IMR-90 (cell line): ENCODE data around the gene ST6GALNAC3. TPM values are rescaled to one million over a fixed set of nuclear protein-coding genes. Genes with fewer than 3 reads are reported as not detected.

Experiments used
- ATAC-seq: fragments of 200-7000 bp; cut with Tn5 transposase; 2 replicates; pipeline ENCODE4 v1.9.1; 2020; ENCODE audit warnings: low read depth, mild to moderate bottlenecking, moderate library complexity
- BruUV-seq: library from RNA; stranded (reverse); fragments of 400-500 nt; replicated peaks from 2 replicates; lab custom pipeline; 2021; lab: Mats Ljungman, UMichigan
- CTCF ChIA-PET: fragments of 300-600 bp; formaldehyde crosslinking; extraction: SDS; loops from one replicate; lab custom pipeline; 2021; ENCODE audit warnings: antibody characterized with exemption; lab: Yijun Ruan, JAX
- POLR2A ChIA-PET: fragments of 300-600 bp; sonication (Branson Sonifier 250); formaldehyde crosslinking; loops from one replicate; lab custom pipeline; 2022; ENCODE audit warnings: antibody characterized with exemption; ENCODE audit not compliant: unreplicated experiment; lab: Charles Lee
- DNase-seq: peaks from one replicate; pipeline ENCODE4 v3.0.0; 2013
- H2AFZ ChIP-seq: replicated peaks from 2 replicates; pipeline ENCODE3; 2013; ENCODE audit warnings: low read length, mild to moderate bottlenecking; ENCODE audit not compliant: poor library complexity
- H2AK5ac ChIP-seq: 2 replicates; pipeline ENCODE4 v1.6.1; 2013; ENCODE audit warnings: low read depth, low read length, inconsistent platforms
- H2AK9ac ChIP-seq: replicated peaks from 2 replicates; pipeline ENCODE3; 2013; ENCODE audit warnings: mild to moderate bottlenecking, low read depth, low read length, moderate library complexity; ENCODE audit not compliant: poor library complexity
- H2BK120ac ChIP-seq: 2 replicates; pipeline ENCODE4 v1.6.1; 2013; ENCODE audit warnings: low read depth, low read length, inconsistent platforms
- H2BK15ac ChIP-seq: 3 replicates; pipeline ENCODE4 v1.6.1; 2013; ENCODE audit warnings: low read depth, low read length, inconsistent platforms
- H2BK20ac ChIP-seq: 2 replicates; pipeline ENCODE4 v1.6.1; 2013; ENCODE audit warnings: low read depth, mild to moderate bottlenecking, inconsistent platforms, low read length, moderate library complexity
- H2BK5ac ChIP-seq: 2 replicates; pipeline ENCODE4 v1.6.1; 2013; ENCODE audit warnings: mild to moderate bottlenecking, low read depth, low read length, inconsistent platforms; ENCODE audit not compliant: poor library complexity, severe bottlenecking
- H3K14ac ChIP-seq: replicated peaks from 2 replicates; pipeline ENCODE4 v1.6.1; 2013; ENCODE audit warnings: low read depth, low read length, inconsistent platforms
- H3K18ac ChIP-seq: 2 replicates; pipeline ENCODE4 v1.6.1; 2013; ENCODE audit warnings: low read depth, low read length, control low read depth
- H3K23ac ChIP-seq: 2 replicates; pipeline ENCODE4 v1.6.1; 2013; ENCODE audit warnings: low read depth, low read length, inconsistent platforms
- H3K27ac ChIP-seq: 2 replicates; pipeline ENCODE4 v1.5.1; 2013; ENCODE audit warnings: mild to moderate bottlenecking, control low read depth, low read length; ENCODE audit not compliant: insufficient read depth
- H3K27me3 ChIP-seq: 2 replicates; pipeline ENCODE4 v1.6.1; 2013; ENCODE audit warnings: low read length; ENCODE audit not compliant: control insufficient read depth, insufficient read depth
- H3K36me3 ChIP-seq: 2 replicates; pipeline ENCODE4 v1.6.1; 2013; ENCODE audit warnings: low read length, mixed read lengths; ENCODE audit not compliant: control insufficient read depth, insufficient read depth
- H3K4ac ChIP-seq: 2 replicates; pipeline ENCODE4 v1.6.1; 2013; ENCODE audit warnings: low read depth, low read length, inconsistent platforms
- H3K4me1 ChIP-seq: 2 replicates; pipeline ENCODE4 v1.6.1; 2013; ENCODE audit warnings: low read length, mixed read lengths; ENCODE audit not compliant: control insufficient read depth, insufficient read depth
- H3K4me2 ChIP-seq: 2 replicates; pipeline ENCODE4 v1.6.1; 2013; ENCODE audit warnings: low read depth, mild to moderate bottlenecking, control low read depth, low read length, moderate library complexity
- H3K4me3 ChIP-seq: 2 replicates; pipeline ENCODE4 v1.5.1; 2013; ENCODE audit warnings: low read depth, mild to moderate bottlenecking, control low read depth, low read length, moderate library complexity; ENCODE audit not compliant: insufficient read depth
- H3K56ac ChIP-seq: 2 replicates; pipeline ENCODE4 v1.6.1; 2013; ENCODE audit warnings: low read length, inconsistent platforms; ENCODE audit not compliant: insufficient read depth; ENCODE audit errors: extremely low read depth
- H3K79me1 ChIP-seq, 2 experiments: 2 replicates each; pipeline ENCODE4 v1.6.1; 2013; ENCODE audit warnings: low read length in 2 of 2, inconsistent platforms in 1 of 2, low read depth in 1 of 2
- H3K9ac ChIP-seq: 2 replicates; pipeline ENCODE4 v1.6.1; 2013; ENCODE audit warnings: low read depth, low read length, control low read depth
- H3K9me1 ChIP-seq: 2 replicates; pipeline ENCODE4 v1.6.1; 2013; ENCODE audit warnings: low read length, inconsistent platforms; ENCODE audit not compliant: insufficient read depth
- H3K9me3 ChIP-seq: 2 replicates; pipeline ENCODE4 v1.6.1; 2013; ENCODE audit warnings: low read length; ENCODE audit not compliant: control insufficient read depth, insufficient read depth
- H4K20me1 ChIP-seq: 2 replicates; pipeline ENCODE4 v1.6.1; 2013; ENCODE audit warnings: low read length, inconsistent platforms; ENCODE audit not compliant: insufficient read depth
- H4K5ac ChIP-seq: 2 replicates; pipeline ENCODE4 v1.6.1; 2013; ENCODE audit warnings: mild to moderate bottlenecking, low read depth, low read length, control low read depth
- H4K8ac ChIP-seq, 2 experiments: 2 replicates each; pipeline ENCODE4 v1.6.1; 2013; ENCODE audit warnings: low read depth in 2 of 2, low read length in 2 of 2, control low read depth in 1 of 2, inconsistent platforms in 1 of 2
- H4K91ac ChIP-seq: 2 replicates; pipeline ENCODE4 v1.6.1; 2013; ENCODE audit warnings: low read depth, low read length, inconsistent platforms; ENCODE audit not compliant: insufficient read depth
- BHLHE40 ChIP-seq: fragments of 150-350 bp; IDR thresholded peaks from 2 replicates; pipeline ENCODE4 v1.6.1; 2016; ENCODE audit warnings: mild to moderate bottlenecking, low read depth, low read length
- CEBPB ChIP-seq: IDR thresholded peaks from 2 replicates; pipeline ENCODE4 v1.6.1; 2012; ENCODE audit warnings: low read depth, low read length, improper control_type of control experiment
- CHD1 ChIP-seq: IDR thresholded peaks from 2 replicates; pipeline ENCODE4 v1.6.1; 2012; ENCODE audit warnings: low read depth, low read length, improper control_type of control experiment
- MAFK ChIP-seq: IDR thresholded peaks from 2 replicates; pipeline ENCODE4 v1.6.1; 2012; ENCODE audit warnings: low read depth, low read length, improper control_type of control experiment
- MAZ ChIP-seq: IDR thresholded peaks from 2 replicates; pipeline ENCODE4 v1.6.1; 2012; ENCODE audit warnings: low read depth, mild to moderate bottlenecking, low read length, improper control_type of control experiment, moderate library complexity, borderline replicate concordance
- NFE2L2 ChIP-seq: fragments of 150-350 bp; IDR thresholded peaks from 2 replicates; pipeline ENCODE4 v1.6.1; 2016; ENCODE audit warnings: low read depth, mild to moderate bottlenecking, low read length
- POLR2A ChIP-seq: IDR thresholded peaks from 2 replicates; pipeline ENCODE4 v1.6.1; 2012; ENCODE audit warnings: mild to moderate bottlenecking, low read depth, low read length
- RAD21 ChIP-seq: IDR thresholded peaks from 2 replicates; pipeline ENCODE4 v1.6.1; 2012; ENCODE audit warnings: low read length, improper control_type of control experiment
- RFX5 ChIP-seq: IDR thresholded peaks from 2 replicates; pipeline ENCODE4 v1.8.0; 2012; ENCODE audit warnings: low read depth, mild to moderate bottlenecking, low read length, moderate library complexity
- SMC3 ChIP-seq: fragments of 150-350 bp; IDR thresholded peaks from 2 replicates; pipeline ENCODE4 v1.6.1; 2016; ENCODE audit warnings: low read depth, mild to moderate bottlenecking, antibody characterized with exemption, low read length, moderate library complexity
- WGBS, 2 experiments: methylation state at CpG; one replicate each; pipeline versions ENCODE4 v1.1.5 to v1.1.7; 2013; ENCODE audit warnings: missing lambda C conversion rate in 2 of 2; ENCODE audit not compliant: insufficient read length in 1 of 2; ENCODE audit errors: extremely low coverage in 2 of 2; 5-methylcytosine and 5-hydroxymethylcytosine counted together
- dilution Hi-C: fragments of 300-500 bp; cut with HindIII; formaldehyde crosslinking; loops from one replicate; pipeline ENCODE4 v1.14.3; 2018; ENCODE audit warnings: low sequenced_read_pairs; ENCODE audit not compliant: unreplicated experiment
- in situ Hi-C: fragments of 300-500 bp; cut with MboI; formaldehyde crosslinking; loops from 3 replicates; pipeline ENCODE4 v1.14.3; 2019; ENCODE audit warnings: low sequenced_read_pairs, inconsistent platforms, mixed read lengths
- intact Hi-C: fragments of 100-400 bp; cut with micrococcal nuclease; formaldehyde crosslinking; loops from 2 replicates; pipeline ENCODE4 v1.10.0; 2022
- polyA plus RNA-seq, 3 experiments: library from polyadenylated mRNA; depleted of rRNA; stranded (reverse); fragments of >200 nt; gene quantifications; 2 replicates each; pipeline ENCODE4 v1.2.3, GENCODE V29; 2012; ENCODE audit warnings: low replicate concordance in 1 of 3
- total RNA-seq: library from RNA; depleted of rRNA; stranded (reverse); fragments of >200 nt; gene quantifications from 2 replicates; pipeline ENCODE4 v1.2.3, GENCODE V29; 2012
- TF ChIP-seq, protein P1 (sequence below): conservative IDR thresholded peaks from 2 replicates; pipeline ENCODE4 v1.5.1; 2012; ENCODE audit warnings: mild to moderate bottlenecking, low read depth, low read length, improper control_type of control experiment
- TF ChIP-seq, protein P2 (sequence below): fragments of 150-350 bp; IDR thresholded peaks from 2 replicates; pipeline ENCODE4 v1.6.1; 2017; ENCODE audit warnings: mild to moderate bottlenecking, antibody characterized with exemption, low read length, low read depth
- TF ChIP-seq, protein P3 (sequence below): fragments of 150-350 bp; IDR thresholded peaks from 2 replicates; pipeline ENCODE4 v1.6.1; 2016; ENCODE audit warnings: low read depth, mild to moderate bottlenecking, low read length, moderate library complexity, borderline replicate concordance

The ST6GALNAC3 gene
- total and polyA plus RNA-seq, 2 of the 4 experiments (the other 2 are of a cell fraction), result 0.65 to 1.3 TPM

DNA sequence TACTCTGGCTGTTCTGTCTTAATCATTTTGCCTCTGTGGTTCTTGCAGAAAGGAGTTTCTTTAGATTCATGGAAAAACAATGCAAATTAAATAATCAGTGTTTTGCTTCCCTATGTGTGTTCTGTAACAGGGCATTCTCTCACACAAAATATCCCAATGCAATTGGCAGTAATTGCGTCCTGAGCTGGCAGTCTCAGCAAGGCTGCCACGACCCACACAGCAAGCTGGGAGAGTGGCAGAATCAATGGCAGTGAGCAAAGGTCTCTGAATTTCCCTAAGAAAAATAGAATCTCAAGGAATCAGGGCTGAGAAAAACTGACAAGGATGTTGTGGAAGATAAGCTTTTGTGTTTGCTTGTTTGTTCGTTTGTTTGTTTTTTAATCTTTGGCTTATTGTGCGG is 594.6 kb downstream of the ST6GALNAC3 start:
- Histone ChIP-seq H3K56ac (no peak overlapping the region), H4K8ac (no peak overlapping the region), H4K91ac (no peak overlapping the region), H3K23ac (no peak overlapping the region), H3K4me2 (no peak overlapping the region), H3K27ac (no peak overlapping the region), H3K36me3 (no peaks in the 10 kb centered on the region), H3K79me1 (no peaks in the 10 kb centered on the region), H3K14ac (no peak overlapping the region), H3K4ac (no peak overlapping the region), H3K9ac (no peak overlapping the region), H2BK20ac (no peak overlapping the region), H2AK9ac (no peak overlapping the region), H4K20me1 (no peaks in the 10 kb centered on the region), H2AK5ac (no peak overlapping the region), H2BK120ac (no peak overlapping the region), H3K4me3 (no peak overlapping the region), H2BK5ac (no peak overlapping the region), H3K9me3 (no peaks in the 10 kb centered on the region), H4K5ac (no peak overlapping the region), H3K27me3 (no peaks in the 10 kb centered on the region), H2BK15ac (no peak overlapping the region), H3K4me1 (no peaks in the 10 kb centered on the region), H3K18ac (no peak overlapping the region), H2AFZ (no peak overlapping the region), H3K9me1 (no peaks in the 10 kb centered on the region)
- no CpG with 5 or more reads among the region's 4 CpGs for WGBS, 2 experiments
- in situ Hi-C loops, result no loop called here
- dilution Hi-C loops, result no loop called here
- TF ChIP-seq, protein P1, sequence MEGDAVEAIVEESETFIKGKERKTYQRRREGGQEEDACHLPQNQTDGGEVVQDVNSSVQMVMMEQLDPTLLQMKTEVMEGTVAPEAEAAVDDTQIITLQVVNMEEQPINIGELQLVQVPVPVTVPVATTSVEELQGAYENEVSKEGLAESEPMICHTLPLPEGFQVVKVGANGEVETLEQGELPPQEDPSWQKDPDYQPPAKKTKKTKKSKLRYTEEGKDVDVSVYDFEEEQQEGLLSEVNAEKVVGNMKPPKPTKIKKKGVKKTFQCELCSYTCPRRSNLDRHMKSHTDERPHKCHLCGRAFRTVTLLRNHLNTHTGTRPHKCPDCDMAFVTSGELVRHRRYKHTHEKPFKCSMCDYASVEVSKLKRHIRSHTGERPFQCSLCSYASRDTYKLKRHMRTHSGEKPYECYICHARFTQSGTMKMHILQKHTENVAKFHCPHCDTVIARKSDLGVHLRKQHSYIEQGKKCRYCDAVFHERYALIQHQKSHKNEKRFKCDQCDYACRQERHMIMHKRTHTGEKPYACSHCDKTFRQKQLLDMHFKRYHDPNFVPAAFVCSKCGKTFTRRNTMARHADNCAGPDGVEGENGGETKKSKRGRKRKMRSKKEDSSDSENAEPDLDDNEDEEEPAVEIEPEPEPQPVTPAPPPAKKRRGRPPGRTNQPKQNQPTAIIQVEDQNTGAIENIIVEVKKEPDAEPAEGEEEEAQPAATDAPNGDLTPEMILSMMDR, result no peak
- TF ChIP-seq MAFK (no peak), RAD21 (no peak), SMC3 (no peak), CEBPB (no peak), NFE2L2 (no peak), BHLHE40 (no peak), CHD1 (no peak), MAZ (no peak), RFX5 (no peak), POLR2A (no peak)
- TF ChIP-seq, protein P2, sequence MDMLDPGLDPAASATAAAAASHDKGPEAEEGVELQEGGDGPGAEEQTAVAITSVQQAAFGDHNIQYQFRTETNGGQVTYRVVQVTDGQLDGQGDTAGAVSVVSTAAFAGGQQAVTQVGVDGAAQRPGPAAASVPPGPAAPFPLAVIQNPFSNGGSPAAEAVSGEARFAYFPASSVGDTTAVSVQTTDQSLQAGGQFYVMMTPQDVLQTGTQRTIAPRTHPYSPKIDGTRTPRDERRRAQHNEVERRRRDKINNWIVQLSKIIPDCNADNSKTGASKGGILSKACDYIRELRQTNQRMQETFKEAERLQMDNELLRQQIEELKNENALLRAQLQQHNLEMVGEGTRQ, result no peak
- TF ChIP-seq, protein P3, sequence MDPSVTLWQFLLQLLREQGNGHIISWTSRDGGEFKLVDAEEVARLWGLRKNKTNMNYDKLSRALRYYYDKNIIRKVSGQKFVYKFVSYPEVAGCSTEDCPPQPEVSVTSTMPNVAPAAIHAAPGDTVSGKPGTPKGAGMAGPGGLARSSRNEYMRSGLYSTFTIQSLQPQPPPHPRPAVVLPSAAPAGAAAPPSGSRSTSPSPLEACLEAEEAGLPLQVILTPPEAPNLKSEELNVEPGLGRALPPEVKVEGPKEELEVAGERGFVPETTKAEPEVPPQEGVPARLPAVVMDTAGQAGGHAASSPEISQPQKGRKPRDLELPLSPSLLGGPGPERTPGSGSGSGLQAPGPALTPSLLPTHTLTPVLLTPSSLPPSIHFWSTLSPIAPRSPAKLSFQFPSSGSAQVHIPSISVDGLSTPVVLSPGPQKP, result no peak
- no TSS peak for BruUV-seq
- ChIA-PET CTCF (no interaction called here), POLR2A (no interaction called here)
- ATAC-seq, result no peak
- DNase-seq, result no peak
- intact Hi-C loops, result no loop called here
